ENCODE measurements around the gene MYO3B.

GRCh38 chr2:170207901-170208300 is 30.0 kb downstream of the MYO3B start:
- TF ChIP-seq, protein P1, sequence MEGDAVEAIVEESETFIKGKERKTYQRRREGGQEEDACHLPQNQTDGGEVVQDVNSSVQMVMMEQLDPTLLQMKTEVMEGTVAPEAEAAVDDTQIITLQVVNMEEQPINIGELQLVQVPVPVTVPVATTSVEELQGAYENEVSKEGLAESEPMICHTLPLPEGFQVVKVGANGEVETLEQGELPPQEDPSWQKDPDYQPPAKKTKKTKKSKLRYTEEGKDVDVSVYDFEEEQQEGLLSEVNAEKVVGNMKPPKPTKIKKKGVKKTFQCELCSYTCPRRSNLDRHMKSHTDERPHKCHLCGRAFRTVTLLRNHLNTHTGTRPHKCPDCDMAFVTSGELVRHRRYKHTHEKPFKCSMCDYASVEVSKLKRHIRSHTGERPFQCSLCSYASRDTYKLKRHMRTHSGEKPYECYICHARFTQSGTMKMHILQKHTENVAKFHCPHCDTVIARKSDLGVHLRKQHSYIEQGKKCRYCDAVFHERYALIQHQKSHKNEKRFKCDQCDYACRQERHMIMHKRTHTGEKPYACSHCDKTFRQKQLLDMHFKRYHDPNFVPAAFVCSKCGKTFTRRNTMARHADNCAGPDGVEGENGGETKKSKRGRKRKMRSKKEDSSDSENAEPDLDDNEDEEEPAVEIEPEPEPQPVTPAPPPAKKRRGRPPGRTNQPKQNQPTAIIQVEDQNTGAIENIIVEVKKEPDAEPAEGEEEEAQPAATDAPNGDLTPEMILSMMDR (IDR thresholded peaks at IDR 0.05; ENCODE audit: low read depth, low read length): no peak
- TF ChIP-seq MAX (IDR thresholded peaks at IDR 0.05; ENCODE audit: low read depth, low read length) (no peak), POLR2A (IDR thresholded peaks at IDR 0.05; ENCODE audit: extremely low read depth, insufficient read length) (no peak), MYC (IDR thresholded peaks at IDR 0.05; ENCODE audit: low read depth, low read length) (no peak)

Measured in NB4 (cell line).